HG03066 (cell line): ENCODE results near the gene SMARCD3.

Source experiments
- ATAC-seq: cut with Tn5 transposase; IDR thresholded peaks from one replicate; pipeline ENCODE4 v1.9.1; 2021; ENCODE audit warnings: low read depth; ENCODE audit not compliant: unreplicated experiment

The SMARCD3 gene

DNA sequence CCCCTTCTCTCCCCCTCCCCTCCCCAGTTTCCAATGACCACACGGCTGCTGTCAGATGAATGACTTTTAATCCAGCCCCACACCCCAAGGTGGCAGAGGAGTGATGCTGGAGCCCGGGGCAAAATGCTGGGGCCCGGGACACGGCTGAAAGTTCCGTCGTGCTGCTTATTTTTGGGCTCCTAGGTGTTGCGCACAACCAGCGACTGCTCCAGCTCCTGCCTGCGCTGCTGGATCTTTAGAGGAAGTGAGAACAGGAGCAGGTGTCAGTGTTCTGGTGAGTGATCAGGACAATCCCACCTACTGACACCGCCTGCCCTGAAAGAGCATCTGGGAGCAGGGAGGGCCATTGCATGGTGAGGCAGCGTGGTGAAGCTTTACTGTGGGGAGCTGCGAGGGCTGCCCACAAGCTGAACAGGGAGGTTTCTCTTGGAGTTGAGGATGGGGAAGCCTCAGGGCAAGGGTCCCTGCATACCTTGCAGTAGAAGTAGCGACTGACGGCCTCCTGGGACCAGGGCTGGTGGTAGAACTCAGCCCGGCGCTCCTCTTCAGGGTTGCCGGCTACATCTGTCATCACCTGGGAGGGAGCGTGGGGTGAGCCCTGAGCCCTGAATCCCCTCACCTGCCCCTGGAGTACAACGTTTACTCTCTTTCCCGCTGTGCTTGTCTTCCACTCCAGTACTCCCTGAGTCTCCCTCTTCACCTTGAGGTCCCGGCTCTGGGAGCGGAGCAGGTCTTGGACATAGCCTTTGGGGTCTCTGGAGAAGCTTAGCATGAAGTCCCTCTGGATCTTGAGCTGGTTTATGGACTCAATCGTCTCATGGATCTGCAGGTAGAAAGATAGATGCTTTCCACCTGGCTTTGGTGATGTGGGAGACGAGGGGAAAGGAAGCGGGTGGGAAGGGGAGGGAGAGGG is 9.3 kb downstream of the SMARCD3 start:
- ATAC-seq, result no peak

- no peak for ATAC-seq
These were observed 10.2 kb downstream of the SMARCD3 start for GRCh38 chr7:151238190-151238810.

- no peak for ATAC-seq
These were observed 11.0 kb downstream of the SMARCD3 start for GRCh38 chr7:151237244-151238189.

GRCh38 chr7:151236406-151236805 is 12.1 kb downstream of the SMARCD3 start:
- ATAC-seq, result no peak

DNA sequence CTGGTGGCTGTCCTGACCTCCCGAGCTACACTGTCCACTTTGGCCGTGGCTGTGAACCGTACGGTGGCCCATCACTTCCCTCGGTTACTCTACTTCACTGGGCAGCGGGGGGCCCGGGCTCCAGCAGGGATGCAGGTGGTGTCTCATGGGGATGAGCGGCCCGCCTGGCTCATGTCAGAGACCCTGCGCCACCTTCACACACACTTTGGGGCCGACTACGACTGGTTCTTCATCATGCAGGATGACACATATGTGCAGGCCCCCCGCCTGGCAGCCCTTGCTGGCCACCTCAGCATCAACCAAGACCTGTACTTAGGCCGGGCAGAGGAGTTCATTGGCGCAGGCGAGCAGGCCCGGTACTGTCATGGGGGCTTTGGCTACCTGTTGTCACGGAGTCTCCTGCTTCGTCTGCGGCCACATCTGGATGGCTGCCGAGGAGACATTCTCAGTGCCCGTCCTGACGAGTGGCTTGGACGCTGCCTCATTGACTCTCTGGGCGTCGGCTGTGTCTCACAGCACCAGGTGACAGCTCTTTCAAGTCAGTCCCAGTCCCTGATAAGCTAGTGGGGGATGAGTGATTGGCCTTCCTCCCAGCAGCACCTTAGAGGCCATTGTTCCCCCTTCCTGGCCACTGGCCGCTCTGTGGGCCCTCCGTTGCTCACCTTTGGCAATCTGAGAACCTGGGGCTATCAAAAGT is 13.3 kb downstream of the SMARCD3 start:
- ATAC-seq, result no peak

GRCh38 chr7:151233804-151234203 is 14.7 kb downstream of the SMARCD3 start:
- no peak for ATAC-seq

GRCh38 chr7:151232917-151233701 is 15.4 kb downstream of the SMARCD3 start:
- ATAC-seq, result peak; percentile 30

- peak; percentile 95 for ATAC-seq
These were observed 16.2 kb downstream of the SMARCD3 start, which contains the start of gene CHPF2 for GRCh38 chr7:151232091-151232916. TSS of gene CHPF2 (plus strand) at chr7:151232483. CDS start at chr7:151234012, 1,529 bp downstream.

GRCh38 chr7:151231080-151231479 is 17.4 kb downstream of the SMARCD3 start:
- no peak for ATAC-seq

DNA sequence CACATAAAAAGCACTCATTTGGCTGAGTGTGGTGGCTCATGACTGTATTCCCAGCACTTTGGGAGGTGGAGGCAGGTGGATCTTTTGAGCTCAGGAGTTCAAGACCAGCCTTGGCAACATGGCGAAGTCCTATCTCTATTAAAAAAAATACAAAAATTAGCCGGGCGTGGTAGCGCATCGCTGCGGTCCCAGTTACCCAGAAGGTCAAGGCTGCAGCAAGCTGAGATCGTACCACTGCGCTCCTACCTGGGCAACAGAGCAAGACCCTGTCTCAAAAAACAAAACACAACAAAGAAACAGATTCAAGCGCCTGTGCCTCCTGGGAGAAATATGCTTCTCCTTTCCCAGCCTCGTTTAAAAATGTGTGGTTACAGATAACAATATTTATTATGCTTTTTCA is 19.2 kb downstream of the SMARCD3 start:
- ATAC-seq, result no peak

DNA sequence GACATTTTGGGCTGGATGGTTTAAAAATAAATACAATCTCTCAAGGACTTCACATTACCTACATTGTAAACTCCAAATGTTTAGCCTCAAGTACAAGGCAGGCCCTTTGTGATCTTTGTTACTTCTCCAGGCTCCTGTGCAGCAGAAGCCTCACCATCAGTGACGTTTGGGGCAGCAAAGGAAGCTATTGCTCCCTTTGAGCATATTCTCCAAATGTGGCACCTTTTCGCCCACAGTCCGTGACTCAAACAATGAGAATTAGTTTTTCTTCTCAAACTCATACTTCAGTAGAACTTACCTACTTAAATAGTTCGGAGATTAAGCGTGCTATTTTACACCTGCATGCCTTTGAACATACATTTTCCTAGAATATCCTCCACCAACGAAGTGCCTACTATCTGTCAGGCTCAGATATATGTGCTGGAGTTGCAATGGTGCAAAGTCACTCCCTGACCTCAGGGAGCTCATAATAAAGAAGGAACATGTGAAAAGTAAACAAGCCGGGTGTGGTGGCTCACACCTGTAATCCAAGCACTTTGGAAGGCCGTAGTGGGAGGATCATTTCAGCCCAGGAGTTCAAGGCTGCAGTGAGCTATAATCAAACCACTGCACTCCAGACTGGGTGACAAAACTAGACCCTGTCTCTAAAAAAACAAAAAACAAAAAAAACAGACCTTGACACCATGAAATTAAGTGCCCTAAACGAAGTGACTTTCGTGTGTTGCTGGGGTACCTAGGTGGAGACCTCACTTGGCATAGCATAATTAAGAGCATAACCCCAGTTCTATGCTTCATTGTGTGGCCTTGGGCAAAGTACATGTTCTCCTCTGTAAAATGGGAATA is 20.2 kb downstream of the SMARCD3 start:
- no peak for ATAC-seq

DNA sequence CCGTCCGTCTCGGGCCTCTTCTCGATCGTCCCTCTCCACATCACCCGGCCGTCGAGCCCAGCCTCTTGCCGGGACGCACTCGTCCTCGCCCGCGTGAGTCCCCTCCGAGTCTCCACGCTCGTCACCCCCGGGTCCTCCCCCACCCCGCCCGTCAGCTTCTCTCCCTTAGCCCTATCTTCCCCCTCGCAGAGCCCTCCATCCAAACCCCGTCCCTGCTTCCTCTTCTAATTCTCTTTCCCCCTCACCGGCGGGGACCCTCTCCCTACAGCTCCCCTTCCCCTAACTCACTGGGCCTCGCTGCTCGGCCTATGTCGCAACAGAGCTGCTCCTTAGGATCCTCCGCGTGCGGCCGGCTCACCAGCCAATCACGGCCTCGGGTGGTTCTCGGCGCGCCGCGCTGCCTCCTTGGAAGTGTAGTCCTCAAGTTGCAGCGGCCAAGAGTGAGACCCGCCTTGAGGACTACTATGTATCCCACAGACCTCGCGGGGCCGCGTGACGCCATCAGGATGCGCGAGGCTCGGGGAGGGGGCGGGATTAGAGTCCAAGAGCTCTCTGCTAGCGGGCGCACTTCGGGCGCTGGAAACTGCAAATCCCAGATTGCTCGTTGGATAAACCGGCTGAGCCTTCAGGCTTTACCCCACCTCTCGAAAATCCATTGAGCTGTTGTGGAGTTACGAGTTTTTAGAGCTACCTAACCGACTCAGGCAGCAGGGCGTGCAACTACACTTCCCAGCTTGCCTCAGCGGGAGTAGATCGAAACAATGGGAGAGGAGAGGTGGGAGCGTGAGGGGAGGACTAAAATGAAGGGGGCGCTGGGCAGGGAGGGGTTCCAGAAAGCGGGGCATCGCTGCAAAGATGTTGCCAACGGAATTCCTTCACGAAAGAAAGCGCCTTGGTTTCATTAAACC is 21.4 kb downstream of the SMARCD3 start, which contains the start of gene ABCF2:
Gene ABCF2, minus strand, starts transcription at position 331 of the 908 bp plus-strand sequence. CDS start 747 bp downstream, outside the sequence.
- peak; percentile 100 for ATAC-seq

DNA sequence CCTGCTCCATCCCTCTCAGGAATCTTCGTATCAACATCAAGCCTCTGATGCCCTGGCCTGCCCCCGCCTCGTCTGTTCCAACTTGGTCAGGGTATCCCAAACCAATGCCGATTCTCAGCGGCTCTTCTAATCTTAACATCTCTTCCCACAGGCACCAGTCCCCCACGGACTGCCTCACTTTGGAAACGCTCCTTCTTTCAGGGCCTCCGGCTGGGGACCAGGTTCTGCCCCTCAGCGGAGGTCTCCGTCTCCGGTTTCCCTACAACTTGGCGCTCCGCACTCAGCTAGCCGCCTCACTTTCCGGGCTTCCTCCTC is 22.0 kb downstream of the SMARCD3 start:
- peak; percentile 2 for ATAC-seq

DNA sequence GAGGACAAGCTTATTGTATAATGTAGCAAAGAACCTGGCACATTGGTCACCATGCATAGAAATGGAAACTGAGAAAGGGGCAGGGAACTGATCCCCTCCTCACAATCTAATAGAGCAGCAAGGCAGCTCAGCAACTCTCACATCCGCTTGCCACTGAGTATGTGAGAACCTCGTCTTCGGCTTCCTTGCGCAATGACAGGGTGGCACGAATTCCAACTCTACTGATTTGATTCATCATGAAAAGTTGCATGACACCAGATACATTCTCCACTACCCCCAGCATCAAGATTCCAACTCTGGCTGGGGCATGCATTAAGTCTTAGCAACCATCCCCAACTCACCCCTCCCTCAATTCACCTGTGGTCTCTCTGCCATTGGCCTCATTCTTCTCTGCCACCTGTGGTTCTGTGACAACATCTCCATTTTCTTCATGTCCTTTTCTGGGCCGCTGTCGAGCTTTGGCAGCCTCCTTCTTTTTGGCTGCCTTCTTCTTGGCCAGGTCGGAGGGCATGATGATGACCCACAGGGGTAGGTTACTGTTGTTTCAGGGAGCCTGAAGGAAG is 22.5 kb downstream of the SMARCD3 start:
- no peak for ATAC-seq

DNA sequence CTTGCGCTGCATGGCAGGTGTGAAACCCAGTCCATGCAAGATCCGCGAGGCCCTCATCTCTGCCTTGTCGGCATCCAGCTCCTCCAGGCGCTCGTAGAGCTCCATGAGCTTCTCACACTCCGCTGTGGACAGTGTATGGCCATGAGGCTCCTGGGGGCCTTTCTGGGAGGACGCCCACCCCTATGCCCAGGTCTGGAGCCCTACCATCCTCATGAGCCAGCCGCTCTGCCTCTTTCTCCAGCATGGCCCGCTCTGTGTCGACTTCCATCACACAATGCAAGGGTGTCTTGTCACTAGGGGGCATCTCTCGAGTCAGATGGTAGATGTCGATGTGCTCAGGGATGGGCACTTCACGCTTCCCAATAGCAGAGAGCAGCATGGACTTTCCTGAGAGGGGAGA is 24.8 kb downstream of the SMARCD3 start:
- ATAC-seq, result no peak

DNA sequence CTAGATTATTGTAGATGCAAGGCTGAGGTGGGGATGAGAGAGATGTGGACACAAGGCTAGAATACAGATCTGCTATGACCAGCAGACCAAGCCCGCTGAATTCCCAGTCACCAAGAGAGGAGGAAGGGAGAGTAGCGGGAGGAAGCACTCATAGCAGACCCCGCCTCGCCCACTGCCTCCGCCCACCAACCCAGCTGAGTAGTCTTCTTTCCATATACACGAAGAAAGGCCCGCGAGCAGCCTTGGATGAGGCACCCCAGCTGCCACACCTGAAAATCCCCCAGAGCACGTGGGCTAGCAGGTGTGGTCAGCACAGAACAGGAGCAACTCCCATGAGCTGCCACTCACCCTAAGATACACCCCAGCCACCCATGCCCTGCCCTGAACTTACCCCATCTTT is 30.3 kb downstream of the SMARCD3 start:
- ATAC-seq, result no peak
